ENCODE measurements around the gene GPR146.
"Not testable (repeated sequence)": the region's sequence is repeated elsewhere in the genome, so short reads cannot be mapped to it uniquely, and the experiment has no call there.

The GPR146 gene, protein sequence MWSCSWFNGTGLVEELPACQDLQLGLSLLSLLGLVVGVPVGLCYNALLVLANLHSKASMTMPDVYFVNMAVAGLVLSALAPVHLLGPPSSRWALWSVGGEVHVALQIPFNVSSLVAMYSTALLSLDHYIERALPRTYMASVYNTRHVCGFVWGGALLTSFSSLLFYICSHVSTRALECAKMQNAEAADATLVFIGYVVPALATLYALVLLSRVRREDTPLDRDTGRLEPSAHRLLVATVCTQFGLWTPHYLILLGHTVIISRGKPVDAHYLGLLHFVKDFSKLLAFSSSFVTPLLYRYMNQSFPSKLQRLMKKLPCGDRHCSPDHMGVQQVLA

GRCh38 chr7:1044189-1045068 is at the start of gene GPR146:
Gene GPR146, plus strand, starts transcription at chr7:1044546. Its CDS starts 12,970 bp downstream, at chr7:1057516.
- peak; percentile 96 for DNase-seq

DNA sequence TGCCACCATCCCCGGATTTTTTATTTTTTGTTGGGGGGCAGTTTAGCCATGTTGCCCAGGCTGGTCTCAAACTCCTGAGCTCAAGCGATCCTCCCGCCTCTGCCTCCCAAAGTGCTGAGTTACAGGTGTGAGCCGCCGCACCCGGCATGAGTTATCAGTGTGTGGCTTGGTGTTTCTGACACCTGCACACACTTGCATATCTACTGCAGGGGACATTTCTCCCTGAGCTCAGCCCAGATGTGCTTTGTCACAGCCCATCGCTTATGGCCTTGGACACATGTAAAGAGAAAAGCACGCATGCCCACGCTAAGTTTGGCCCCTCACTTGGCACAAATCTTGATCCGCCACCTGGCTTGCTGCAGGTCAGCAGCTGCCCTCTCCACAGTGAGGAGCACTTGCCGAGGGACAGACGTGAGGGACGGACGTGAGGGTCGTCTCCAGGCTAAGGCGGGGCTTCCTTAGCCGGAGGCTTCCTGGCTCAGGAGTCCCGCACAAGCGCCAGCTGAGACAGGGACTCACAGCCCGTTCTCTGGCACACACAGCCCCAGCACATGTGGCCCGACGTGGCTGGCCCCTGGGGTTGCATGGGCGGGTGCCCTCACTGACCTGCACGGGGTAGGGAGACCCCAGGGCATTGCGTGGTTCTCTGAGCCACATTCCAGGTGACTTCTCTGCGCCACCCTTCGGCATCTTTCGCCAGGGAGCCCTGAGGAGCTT is 49.6 kb upstream of the GPR146 start:
- no peak for DNase-seq

GRCh38 chr7:995571-995970 is 48.8 kb upstream of the GPR146 start:
- DNase-seq, result no peak

DNA sequence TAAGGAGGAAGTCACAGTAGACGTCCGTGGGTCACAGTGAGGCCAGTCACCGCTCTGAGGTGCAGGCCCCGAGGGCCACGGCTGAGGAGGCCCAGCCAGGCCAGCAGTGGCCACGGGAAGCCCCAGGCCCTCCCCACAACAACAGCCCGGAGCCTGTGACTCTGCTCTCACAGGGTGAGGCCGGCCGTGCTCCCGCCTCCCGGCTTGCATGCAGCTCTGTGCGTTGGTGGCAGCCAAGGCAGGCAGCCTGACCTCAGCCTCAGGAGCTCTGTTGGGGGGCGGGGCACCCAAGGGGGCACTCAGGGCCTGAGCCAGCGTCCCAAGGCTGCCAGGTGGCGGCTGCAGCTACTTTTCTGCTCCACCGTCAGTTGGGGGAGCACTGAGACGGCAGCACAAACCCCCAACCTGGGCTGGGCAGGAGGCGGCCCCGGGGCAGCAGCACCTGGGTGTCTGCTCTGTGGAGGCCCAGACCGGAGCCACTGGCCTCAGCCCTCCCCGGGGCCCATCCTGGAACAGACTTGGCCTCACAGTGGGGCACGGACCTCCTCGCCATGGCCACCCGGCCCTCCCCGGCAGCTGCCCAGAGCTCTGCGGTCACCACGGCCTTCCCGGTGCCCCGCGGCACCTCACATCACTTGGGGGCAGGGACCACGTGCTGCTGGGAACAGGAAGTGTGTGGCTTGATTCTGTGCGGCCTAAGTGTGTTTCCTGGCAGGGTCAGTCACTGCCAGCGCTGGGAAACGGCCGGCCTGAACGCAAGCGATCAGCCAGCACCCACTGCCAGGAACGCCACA is 48.1 kb upstream of the GPR146 start:
- DNase-seq, result no peak

GRCh38 chr7:997404-998395 is 46.6 kb upstream of the GPR146 start:
- no peak for DNase-seq

GRCh38 chr7:999149-999879 is 45.0 kb upstream of the GPR146 start:
- no peak for DNase-seq

DNA sequence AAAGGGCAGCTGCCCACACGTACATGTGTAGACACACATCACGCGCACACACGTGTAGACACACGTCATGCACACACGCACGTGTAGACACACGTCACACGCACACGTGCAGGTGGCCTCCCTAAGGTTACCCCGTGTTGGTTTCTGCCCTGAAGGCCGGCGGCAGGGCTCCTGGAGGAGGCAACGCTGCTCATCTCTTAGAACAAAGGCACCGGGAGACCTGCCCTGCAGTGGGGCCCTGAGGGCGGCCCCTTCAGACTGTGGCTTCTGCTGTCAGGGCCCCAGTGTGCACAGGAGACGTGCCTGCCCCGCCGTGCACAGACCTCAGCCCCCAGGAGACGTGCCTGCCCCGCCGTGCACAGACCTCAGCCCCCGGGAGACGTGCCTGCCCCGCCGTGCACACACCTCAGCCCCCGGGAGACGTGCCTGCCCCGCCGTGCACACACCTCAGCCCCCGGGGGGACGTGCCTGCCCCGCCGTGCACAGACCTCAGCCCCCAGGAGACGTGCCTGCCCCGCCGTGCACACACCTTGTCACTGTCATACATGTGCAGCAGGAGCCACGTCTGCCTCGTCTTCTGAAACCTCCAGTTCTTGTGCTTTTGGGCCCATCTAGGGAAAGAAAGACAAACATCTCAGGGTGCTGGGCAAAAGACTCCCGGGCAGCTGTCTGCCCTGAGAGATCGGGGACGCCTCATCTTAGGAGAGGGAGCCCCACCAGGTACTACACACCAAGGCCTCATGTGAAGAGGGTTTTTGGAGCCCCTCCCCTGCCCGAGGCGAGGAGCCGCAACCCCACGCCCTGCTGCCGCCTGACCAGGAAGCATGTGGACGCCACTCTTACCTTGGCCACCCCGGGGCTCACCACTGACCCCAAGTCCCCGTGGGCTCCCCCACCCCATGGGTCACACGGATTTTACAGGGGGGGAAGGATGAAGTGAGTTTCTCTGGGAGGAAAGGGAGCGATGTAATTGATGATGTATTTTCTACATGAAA is 44.1 kb upstream of the GPR146 start:
- DNase-seq, result no peak

DNA sequence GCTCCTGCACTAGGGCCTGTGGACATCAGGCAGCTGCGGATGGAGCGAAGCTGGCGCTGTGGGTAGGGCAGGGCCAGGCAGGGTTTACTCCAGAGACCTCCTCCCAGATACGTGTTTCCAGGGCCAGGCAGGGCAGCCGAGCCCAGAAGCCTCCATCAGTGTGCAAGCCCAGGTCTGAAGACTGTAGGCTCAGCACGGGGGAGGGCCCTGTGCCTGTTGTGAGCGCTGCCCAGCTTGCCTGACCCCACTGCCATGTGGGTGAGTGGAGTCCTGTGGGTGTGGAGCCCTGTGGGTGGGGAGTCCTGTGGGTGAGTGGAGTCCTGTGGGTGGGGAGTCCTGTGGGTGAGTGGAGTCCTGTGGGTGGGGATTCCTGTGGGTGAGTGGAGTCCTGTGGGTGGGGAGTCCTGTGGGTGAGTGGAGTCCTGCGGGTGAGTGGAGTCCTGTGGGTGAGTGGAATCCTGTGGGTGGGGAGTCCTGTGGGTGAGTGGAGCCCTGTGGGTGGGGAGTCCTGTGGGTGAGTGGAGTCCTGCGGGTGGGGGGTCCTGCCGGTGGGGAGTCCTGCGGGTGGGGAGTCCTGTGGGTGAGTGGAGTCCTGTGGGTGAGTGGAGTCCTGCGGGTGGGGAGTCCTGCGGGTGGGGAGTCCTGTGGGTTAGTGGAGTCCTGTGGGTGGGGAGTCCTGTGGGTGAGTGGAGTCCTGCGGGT is 43.1 kb upstream of the GPR146 start:
- DNase-seq, result not testable (repeated sequence)

DNA sequence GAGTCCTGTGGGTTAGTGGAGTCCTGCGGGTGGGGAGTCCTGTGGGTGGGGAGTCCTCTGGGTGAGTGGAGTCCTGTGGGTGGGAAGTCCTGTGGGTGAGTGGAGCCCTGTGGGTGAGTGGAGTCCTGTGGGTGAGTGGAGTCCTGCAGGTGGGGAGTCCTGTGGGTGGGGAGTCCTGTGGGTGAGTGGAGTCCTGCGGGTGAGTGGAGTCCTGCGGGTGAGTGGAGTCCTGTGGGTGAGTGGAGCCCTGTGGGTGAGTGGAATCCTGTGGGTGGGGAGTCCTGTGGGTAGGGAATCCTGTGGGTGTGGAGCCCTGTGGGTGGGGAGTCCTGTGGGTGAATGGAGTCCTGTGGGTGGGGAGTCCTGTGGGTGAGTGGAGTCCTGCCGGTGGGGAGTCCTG is 42.3 kb upstream of the GPR146 start:
- DNase-seq, result not testable (repeated sequence)

GRCh38 chr7:1002445-1002844 is 41.9 kb upstream of the GPR146 start:
- not testable (repeated sequence) for DNase-seq

DNA sequence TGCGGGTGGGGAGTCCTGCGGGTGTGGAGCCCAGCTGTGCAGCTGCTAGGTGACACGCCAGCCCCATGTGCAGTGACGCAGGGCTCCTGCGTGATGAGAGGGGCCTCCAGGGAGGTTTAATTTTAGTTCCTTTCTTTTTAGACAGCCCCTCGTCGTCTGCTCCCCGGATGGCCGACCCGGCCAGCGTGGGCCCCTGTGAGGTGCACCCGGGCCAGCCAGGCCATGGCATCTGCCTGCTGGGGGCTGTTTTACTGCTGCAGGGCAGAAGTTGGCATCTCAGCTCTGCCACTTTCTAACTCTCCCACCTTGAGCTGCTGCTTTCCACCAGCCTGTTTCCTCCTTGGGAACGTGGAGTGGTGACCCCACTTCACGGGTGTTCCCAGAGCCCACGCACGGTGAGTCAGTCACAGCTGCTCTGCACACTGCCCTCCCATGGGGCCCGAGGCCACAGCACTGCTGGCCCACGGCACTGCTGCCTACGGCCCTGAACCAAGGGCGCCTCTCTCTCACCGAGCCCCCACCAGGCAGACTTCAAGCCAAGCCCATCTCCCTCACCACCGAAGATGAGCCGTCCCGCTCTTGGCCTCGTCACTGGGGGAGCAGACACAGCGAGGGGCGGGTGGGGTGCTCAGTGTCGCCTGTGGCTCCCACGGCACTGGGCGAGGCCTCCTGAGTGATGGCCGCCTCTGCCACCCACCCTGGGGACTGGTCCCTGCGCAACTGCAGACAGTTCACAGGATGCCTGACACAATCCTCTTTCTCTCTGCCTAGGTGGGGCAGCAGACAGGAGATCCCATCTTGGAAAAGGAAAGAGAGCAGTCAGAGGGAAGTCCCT is 40.1 kb upstream of the GPR146 start:
- no peak for DNase-seq

DNA sequence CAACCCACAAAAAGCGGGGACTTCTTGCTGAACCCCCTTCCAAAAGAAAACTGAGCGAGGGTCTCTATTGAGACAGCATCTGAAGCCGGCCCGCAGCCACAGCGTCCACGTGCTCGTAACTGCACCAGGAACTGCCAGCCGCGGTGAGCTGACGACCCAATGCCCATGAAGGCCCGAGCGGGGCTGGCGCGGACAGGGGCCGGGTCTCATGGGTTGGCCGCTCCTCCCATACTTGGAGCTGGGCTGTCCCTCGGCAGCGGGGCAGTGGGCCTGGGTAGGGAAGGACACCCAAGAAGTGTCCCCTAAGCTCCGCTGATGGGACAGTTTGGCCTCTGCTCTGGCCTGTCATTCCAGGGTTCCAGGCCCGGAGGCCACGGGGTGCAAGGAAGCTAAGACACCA is 39.0 kb upstream of the GPR146 start:
- DNase-seq, result no peak

GRCh38 chr7:1007901-1008300 is 36.4 kb upstream of the GPR146 start:
- no peak for DNase-seq

DNA sequence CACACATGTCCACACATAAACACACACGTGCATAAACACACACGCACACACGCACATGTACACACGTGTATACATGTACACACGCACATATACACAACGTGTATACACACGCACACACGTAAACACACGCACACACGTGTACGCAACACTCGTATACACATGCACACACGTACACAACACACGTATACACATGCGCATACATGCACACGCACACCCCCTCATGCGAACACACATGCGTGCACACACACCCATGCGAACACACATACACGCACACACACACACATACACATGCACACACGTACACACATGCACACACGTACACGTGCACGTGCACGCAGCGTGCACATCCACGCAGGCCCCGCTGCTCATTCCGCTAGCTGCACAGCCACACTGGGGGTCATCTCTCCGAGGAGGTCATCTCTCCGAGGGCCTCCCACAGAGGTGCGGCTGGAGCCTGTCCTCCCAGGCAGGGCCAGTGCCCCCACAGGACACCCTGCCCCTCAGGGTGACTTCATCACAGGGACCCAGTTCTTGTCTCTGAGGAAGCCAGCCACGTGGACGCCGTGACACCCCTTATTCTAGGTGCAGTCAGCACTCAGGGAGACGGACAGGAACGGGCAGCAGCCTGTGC is 35.5 kb upstream of the GPR146 start:
- DNase-seq, result no peak

DNA sequence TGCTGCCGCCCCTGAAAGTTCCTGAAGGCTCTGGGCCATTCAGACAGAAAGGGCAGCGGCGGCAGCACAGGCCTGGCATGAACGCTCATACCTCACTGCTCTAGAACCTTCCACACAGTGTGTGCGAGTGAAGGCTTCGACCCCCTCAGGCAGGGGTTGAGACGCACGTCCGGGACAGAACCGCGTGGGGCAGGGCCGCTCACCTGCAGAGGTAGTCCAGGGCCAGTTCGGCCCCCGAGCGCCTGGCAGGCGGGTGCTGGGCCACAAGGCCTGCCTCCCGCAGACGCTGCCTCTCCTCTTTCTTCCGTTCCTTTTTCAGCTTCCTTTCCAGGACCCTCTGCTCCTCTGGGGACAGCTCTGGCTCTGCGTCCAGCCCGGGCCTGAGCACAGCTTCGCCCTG is 34.6 kb upstream of the GPR146 start:
- no peak for DNase-seq

DNA sequence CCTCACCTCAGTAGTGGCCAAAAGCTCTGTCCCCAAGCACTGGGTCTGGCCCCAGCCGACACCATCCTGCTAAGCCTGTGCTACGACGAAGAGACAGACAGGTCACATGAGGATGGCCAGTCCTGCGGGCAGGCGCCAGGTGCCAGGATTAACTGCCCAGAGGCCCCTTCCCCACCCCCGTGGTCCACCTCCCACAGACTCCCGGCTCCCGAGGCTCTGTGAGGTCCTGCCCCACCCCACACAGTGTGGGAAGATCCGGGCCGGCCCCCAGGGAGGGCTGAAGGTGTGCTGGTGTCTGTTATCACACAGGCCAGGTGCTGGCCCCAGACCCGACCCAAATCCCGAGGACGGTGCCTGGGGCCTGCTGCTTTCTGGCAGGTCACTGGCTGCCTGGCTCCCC is 34.1 kb upstream of the GPR146 start:
- DNase-seq, result no peak
